AG10803 (cell line): ENCODE data around the gene FRMPD4.

ENCODE experiments used
- DNase-seq: peaks from one replicate; pipeline ENCODE4 v3.0.0; 2010; ENCODE audit warnings: low read depth
- H3K4me3 ChIP-seq: 2 replicates; pipeline ENCODE4 v1.5.1; 2011; ENCODE audit warnings: mild to moderate bottlenecking, low read length, control low read depth
- TF ChIP-seq, protein P1 (sequence below): conservative IDR thresholded peaks from 2 replicates; pipeline ENCODE4 v1.5.1; 2011; ENCODE audit warnings: mild to moderate bottlenecking, low read length, control low read depth, inconsistent platforms

Gene FRMPD4

DNA sequence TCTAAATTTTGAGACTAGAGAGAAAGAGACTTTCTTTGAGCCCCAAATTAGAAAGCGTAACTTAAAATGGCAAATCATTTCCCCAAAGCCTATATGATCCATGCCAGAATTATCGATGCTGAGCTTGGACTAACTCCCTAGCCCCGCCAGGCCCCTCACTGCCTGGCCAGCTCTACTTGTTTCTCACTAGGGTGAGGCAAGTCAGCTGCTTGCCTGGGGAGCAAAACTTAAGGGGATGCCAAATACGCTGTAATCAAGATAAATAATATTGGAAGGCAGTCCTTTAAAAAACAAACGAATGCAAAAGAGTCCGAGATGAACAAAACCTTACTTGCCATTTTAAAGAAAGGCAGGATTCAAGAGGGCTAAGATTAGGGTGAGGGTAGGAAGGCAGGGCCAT is 236.0 kb downstream of the FRMPD4 start:
- DNase-seq = no peak
- no peak overlapping the region for H3K4me3 ChIP-seq
- TF ChIP-seq, protein P1, sequence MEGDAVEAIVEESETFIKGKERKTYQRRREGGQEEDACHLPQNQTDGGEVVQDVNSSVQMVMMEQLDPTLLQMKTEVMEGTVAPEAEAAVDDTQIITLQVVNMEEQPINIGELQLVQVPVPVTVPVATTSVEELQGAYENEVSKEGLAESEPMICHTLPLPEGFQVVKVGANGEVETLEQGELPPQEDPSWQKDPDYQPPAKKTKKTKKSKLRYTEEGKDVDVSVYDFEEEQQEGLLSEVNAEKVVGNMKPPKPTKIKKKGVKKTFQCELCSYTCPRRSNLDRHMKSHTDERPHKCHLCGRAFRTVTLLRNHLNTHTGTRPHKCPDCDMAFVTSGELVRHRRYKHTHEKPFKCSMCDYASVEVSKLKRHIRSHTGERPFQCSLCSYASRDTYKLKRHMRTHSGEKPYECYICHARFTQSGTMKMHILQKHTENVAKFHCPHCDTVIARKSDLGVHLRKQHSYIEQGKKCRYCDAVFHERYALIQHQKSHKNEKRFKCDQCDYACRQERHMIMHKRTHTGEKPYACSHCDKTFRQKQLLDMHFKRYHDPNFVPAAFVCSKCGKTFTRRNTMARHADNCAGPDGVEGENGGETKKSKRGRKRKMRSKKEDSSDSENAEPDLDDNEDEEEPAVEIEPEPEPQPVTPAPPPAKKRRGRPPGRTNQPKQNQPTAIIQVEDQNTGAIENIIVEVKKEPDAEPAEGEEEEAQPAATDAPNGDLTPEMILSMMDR = no peak

DNA sequence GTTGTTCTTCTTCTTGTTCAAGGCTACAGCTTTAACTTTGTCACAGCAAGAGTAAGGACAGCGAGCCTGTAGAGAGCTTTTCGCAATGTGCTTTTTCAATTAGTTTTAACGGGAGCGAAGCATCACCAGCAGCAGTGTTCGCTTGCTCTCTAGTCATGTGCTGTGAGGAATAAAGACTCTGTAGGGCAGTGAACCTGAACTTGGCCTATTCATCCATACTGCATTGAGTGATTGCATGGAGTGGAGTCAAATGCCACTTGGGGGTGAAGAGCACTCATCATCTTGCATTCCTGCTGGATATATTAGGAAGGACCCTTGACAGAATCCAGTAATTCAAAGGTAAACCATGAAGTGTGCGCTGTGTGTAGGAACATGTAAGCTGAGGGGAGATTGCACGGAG is 240.0 kb downstream of the FRMPD4 start:
- no peak overlapping the region for H3K4me3 ChIP-seq
- DNase-seq = no peak
- TF ChIP-seq, protein P1 = no peak

DNA sequence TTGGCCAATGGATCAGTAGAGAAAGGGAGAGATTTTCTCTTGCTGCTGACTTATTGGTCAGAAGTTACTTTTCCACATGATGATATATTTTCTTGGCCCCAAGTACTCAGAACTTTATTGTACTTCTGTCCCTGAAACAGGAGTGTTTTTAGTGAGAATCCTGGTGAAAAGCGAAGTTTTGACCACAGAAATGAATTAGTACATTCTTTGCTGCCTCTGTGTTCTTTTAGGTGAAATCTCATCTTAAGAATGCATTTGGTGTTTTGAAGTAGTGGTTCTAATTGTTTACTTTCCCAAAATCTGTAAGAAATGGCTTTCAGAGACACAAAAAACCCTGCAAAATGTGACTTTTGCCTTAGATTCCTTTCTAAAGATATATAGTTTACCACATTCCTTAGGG is 240.4 kb downstream of the FRMPD4 start:
- no peak overlapping the region for H3K4me3 ChIP-seq
- TF ChIP-seq, protein P1 = no peak

DNA sequence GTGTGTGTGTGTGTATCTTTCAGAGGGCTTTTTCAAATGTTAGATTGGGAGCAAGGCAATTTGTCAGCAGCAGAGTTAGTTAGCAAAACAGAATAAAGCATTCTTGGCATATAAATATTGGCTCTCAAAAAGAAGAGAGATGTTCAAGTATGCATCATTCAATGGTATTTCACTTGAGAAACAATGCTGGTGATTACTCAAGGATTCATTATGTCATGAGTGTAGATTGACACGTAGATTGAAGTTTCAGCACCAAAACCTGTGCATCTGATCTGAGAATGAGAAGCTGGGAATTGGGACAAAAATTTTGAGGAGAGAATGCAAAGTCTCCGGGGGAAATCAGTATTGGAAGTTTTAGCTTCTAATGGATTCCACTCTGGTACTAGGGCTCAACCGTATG is 241.4 kb downstream of the FRMPD4 start:
- no peak overlapping the region for H3K4me3 ChIP-seq
- TF ChIP-seq, protein P1 = no peak
- DNase-seq = peak; percentile 55

More for the DNA sequence above, 240.4 kb downstream of the FRMPD4 start:
- peak; percentile 56 for DNase-seq

DNA sequence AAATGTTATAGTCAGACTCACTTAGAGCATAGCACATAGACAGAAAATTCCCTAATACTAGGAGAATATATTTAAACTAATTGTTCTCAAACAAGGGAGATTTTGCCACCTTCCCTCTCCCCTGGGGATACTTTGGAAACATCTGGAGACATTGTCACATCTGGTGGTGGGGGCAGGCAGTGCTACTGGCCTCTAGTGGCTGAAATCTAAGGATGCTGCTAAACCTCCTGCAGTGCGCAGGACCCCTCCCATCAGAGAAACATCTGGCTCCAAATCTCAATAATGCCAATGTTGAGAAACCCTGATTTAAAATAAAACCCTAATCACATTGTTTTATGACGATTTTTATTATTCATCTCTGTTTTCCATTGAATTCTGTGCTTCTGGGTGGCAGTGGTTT is 244.9 kb downstream of the FRMPD4 start:
- TF ChIP-seq, protein P1 = peak; percentile 20
- no peak overlapping the region for H3K4me3 ChIP-seq
- DNase-seq = no peak

DNA sequence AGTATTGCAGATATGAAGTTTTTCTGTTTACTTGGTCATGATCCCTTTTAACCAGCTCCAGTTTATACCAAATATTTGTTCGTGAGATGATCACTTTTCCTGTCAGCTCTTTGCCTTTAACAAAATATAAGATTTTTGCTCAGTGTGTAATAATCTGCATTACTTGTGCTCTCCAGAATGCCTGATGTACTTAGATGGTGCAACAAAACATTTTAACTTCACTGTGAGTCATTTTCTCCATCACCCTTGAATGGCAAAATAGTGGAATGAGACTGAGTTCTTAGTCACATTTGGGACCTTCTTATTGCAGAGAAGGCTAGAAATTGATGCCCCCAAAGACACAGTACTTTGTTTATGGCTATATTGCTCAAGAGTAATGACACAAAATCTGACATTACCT is 252.0 kb downstream of the FRMPD4 start:
- TF ChIP-seq, protein P1 = no peak
- DNase-seq = peak; percentile 69
- H3K4me3 ChIP-seq = no peak overlapping the region

DNA sequence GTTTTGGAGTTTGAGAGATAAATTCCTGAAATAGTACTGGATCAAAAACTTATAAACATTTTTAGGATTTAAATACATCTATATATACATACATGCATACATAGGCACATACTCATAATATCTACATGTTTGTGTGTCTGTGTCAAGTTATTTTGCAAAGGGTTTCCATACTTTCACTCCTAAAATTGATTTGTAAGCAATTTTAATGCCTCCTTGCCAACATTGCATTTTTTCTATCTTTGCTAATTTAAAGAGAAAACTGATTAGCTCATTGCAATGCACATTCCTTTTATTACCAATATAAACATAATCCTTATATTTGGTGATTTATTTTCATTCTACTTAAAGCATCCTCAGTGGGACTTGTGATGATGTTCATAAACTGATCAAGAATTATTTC is 258.3 kb downstream of the FRMPD4 start:
- no peak overlapping the region for H3K4me3 ChIP-seq
- DNase-seq = no peak
- TF ChIP-seq, protein P1 = no peak
